ENCODE results near the gene HOXD10. TPM values are rescaled to one million over a fixed set of nuclear protein-coding genes. Genes with fewer than 3 reads are reported as not detected.
A peak's percentile ranks its signal among the peaks of the same experiment; 100 is the strongest.

The HOXD10 gene
- total and polyA plus RNA-seq, 4 donors: 0.05 to 0.54 TPM; not detected in 2

DNA sequence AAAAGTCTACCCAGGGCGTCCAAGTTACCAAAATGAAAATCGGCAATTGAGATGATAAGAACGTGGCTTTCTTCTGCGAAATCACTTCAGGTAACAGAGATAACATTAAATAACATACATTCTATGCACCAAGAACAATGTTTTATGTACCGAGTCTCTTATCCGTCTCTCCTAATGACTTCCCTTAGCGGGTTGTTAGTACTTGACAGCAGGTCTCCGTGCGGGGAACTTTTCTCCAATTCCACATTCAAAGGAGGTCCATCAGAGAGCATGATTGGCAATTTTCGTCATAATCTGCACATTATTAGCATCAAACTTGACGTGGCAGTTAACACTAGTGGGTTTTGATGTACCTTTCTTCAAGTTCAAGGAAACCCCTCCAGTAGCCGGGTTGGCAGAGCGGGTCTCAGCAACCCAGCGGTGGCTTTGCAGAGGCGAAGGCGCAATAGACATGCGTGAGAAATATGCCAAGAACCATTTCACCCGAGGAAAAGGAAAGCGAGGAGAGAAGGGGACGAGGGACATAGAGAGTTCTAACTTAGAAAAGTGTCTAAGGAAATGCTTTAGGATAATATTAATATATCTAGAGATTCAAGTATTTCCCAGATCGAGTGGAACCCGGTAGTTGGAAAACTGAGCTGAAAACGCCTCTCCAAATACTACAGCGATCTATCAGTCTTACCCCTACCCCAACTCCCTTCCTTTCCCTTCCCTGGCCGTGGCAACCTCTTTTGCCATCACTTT is 37.9 kb upstream of the HOXD10 start:
- 7 to 9% methylated on average over 25 of the region's 25 CpGs for WGBS, 2 donors
- peak in 2 of 3 donors; percentile 21 to 35 for DNase-seq
- no peaks in the 10 kb centered on the region for H3K36me3 ChIP-seq (ENCODE audit: control insufficient read depth in 4 of 4, insufficient read depth in 4 of 4, low read length in 4 of 4)
- H3K27ac ChIP-seq (ENCODE audit: low read depth in 1 of 2, low read length in 1 of 2): no peak overlapping the region
- H3K4me1 ChIP-seq (ENCODE audit: control insufficient read depth in 5 of 5, insufficient read depth in 5 of 5, low read length in 5 of 5): peaks cover 0 to 10% (median 7%) of the 10 kb centered on the region in 5 donors
- no peak overlapping the region for H3K9ac ChIP-seq (ENCODE audit: insufficient read depth in 1 of 2, low read length in 2 of 2)
- no peak for ATAC-seq (ENCODE audit: insufficient read depth, low FRiP score)
- H3K9me3 ChIP-seq (ENCODE audit: control insufficient read depth in 4 of 4, insufficient read depth in 3 of 4, low read length in 3 of 4): peaks cover 0 to 23% (median 0%) of the 10 kb centered on the region in 4 donors
- H3K4me3 ChIP-seq: no peak overlapping the region
- TF ChIP-seq, protein P1, sequence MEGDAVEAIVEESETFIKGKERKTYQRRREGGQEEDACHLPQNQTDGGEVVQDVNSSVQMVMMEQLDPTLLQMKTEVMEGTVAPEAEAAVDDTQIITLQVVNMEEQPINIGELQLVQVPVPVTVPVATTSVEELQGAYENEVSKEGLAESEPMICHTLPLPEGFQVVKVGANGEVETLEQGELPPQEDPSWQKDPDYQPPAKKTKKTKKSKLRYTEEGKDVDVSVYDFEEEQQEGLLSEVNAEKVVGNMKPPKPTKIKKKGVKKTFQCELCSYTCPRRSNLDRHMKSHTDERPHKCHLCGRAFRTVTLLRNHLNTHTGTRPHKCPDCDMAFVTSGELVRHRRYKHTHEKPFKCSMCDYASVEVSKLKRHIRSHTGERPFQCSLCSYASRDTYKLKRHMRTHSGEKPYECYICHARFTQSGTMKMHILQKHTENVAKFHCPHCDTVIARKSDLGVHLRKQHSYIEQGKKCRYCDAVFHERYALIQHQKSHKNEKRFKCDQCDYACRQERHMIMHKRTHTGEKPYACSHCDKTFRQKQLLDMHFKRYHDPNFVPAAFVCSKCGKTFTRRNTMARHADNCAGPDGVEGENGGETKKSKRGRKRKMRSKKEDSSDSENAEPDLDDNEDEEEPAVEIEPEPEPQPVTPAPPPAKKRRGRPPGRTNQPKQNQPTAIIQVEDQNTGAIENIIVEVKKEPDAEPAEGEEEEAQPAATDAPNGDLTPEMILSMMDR (IDR thresholded peaks at IDR 0.05; ENCODE audit: control extremely low read depth, extremely low read depth): no peak
- H3K27me3 ChIP-seq (ENCODE audit: control insufficient read depth in 3 of 3, insufficient read depth in 3 of 3, low read length in 2 of 3): peaks cover 22 to 94% (median 92%) of the 10 kb centered on the region in 3 donors

DNA sequence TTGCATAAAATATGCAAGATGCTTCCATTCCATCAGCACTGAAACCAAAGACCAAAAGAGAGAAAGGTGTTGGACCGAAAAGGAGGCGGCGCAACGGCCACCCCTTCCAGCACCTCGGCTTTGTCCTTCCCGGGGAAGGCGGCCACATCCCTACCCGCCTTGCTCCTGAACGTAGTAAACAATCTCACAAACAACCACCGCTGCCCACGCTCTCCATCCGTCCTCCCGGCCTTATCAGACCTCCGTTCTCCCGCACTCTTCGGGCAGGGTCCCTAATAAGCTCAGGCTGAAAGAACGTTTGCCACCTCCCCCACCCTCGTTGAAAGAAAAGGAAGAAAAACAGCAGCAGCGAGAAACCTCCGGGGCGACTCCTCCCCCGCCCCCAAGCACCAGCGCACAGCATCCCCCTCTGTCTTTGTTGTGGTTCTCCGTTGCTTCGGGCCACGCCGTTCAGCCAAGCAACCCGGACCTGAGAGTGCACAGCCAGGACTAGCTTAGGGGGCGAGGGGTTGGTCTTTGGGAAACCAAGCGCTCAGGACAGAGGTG is 37.2 kb upstream of the HOXD10 start:
- 8% methylated on average over 30 of the region's 30 CpGs for WGBS, 2 donors
- Histone ChIP-seq H3K36me3 (ENCODE audit: control insufficient read depth in 4 of 4, insufficient read depth in 4 of 4, low read length in 4 of 4) (no peaks in the 10 kb centered on the region), H3K27ac (ENCODE audit: low read depth in 1 of 2, low read length in 1 of 2) (no peak overlapping the region), H3K9me3 (ENCODE audit: control insufficient read depth in 4 of 4, insufficient read depth in 3 of 4, low read length in 3 of 4) (peaks cover 0 to 23% (median 0%) of the 10 kb centered on the region in 4 donors), H3K4me1 (ENCODE audit: control insufficient read depth in 5 of 5, insufficient read depth in 5 of 5, low read length in 5 of 5) (peaks cover 0 to 10% (median 7%) of the 10 kb centered on the region in 5 donors), H3K4me3 (no peak overlapping the region), H3K9ac (ENCODE audit: insufficient read depth in 1 of 2, low read length in 2 of 2) (no peak overlapping the region), H3K27me3 (ENCODE audit: control insufficient read depth in 3 of 3, insufficient read depth in 3 of 3, low read length in 2 of 3) (peaks cover 17 to 94% (median 92%) of the 10 kb centered on the region in 3 donors)
- ATAC-seq (ENCODE audit: insufficient read depth, low FRiP score): no peak
- TF ChIP-seq, protein P1 (IDR thresholded peaks at IDR 0.05; ENCODE audit: control extremely low read depth, extremely low read depth): no peak
- DNase-seq: peak; percentile 19 to 44 (median 23)

DNA sequence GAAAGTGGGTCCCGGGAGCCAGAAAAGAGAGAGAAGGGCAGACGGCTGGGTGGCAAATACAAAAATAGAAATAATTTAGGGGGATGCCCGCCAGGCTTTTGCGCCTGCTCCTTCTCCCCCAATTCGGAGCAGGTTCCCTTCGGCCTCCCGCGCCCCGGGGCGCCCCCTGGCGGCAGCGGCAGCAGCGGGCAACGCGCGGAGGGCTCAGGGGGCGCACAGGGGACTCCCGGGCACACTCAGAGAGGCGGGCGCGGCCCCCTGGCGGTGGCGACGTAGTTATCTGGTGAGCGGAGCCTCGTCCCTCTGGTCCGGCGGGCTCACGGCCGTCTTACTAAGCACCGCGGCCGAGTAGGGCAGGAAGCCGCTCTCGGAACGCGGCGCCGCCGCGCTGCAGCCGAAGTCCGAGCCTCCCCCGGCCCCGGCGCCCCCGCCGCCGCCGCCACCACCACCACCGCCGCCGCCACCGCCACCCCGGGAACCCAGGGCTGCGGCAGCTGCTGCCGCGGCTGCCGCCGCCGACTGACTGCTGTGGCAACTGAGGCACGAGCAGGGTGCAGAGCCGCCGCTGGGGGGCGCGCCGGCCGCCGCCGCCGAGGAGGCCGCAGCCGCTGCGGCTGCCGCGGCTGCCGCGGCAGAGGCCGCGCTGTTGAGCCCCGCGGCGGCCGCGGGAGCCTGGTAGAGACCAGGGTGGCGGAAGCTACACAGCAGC is 36.6 kb upstream of the HOXD10 start:
- WGBS, 2 donors: 0 to 3% methylated on average over 35 to 86 of the region's 86 CpGs

More for the DNA sequence above, 36.6 kb upstream of the HOXD10 start:
- Histone ChIP-seq H3K36me3 (ENCODE audit: control insufficient read depth in 4 of 4, insufficient read depth in 4 of 4, low read length in 4 of 4) (no peaks in the 10 kb centered on the region), H3K4me1 (ENCODE audit: control insufficient read depth in 5 of 5, insufficient read depth in 5 of 5, low read length in 5 of 5) (peaks cover 0 to 14% (median 7%) of the 10 kb centered on the region in 5 donors), H3K27ac (ENCODE audit: low read depth in 1 of 2, low read length in 1 of 2) (no peak overlapping the region), H3K27me3 (ENCODE audit: control insufficient read depth in 3 of 3, insufficient read depth in 3 of 3, low read length in 2 of 3) (peaks cover 14 to 94% (median 92%) of the 10 kb centered on the region in 3 donors), H3K9me3 (ENCODE audit: control insufficient read depth in 4 of 4, insufficient read depth in 3 of 4, low read length in 3 of 4) (peaks cover 0 to 22% (median 0%) of the 10 kb centered on the region in 4 donors), H3K4me3 (no peak overlapping the region), H3K9ac (ENCODE audit: insufficient read depth in 1 of 2, low read length in 2 of 2) (no peak overlapping the region)
- peak; percentile 67 to 80 (median 74) for DNase-seq
- TF ChIP-seq, protein P1 (IDR thresholded peaks at IDR 0.05; ENCODE audit: control extremely low read depth, extremely low read depth): no peak
- no peak for ATAC-seq (ENCODE audit: insufficient read depth, low FRiP score)
